GM12864 (cell line): ENCODE data around the gene NRP1.

Experiments
- DNase-seq: peaks from one replicate; pipeline ENCODE4 v3.0.0-alpha.2; 2011; ENCODE audit warnings: low read depth
- H3K4me3 ChIP-seq: 2 replicates; pipeline ENCODE4 v1.5.1; 2011; ENCODE audit warnings: mild to moderate bottlenecking, low read depth, low read length, control low read depth
- TF ChIP-seq, protein P1 (sequence below): IDR thresholded peaks from 2 replicates; pipeline ENCODE4 v1.5.1; 2011; ENCODE audit warnings: low read depth, mild to moderate bottlenecking, moderate library complexity, low read length, control low read depth, inconsistent platforms; ENCODE audit errors: missing control alignments

NRP1 gene

DNA sequence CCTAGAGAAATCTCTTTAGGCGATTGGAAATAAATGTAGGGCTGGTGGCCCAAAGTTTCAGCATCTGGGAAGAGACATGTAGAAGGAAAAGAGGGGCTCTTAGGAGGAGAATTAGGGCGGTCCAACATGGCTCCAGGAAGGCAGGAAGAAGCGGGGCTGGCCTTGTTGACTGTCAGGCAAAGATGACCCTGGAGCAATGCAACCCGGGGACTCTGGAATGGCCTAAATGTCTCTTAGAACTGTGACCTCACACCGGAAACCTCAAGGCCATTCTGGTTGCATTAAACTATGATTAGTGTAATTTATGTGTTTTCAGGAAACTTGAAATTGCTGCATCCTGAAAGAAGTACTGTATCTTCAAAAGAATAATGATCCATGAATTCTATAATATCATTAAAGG is 66.8 kb downstream of the NRP1 start:
- no peak for DNase-seq
- TF ChIP-seq, protein P1, sequence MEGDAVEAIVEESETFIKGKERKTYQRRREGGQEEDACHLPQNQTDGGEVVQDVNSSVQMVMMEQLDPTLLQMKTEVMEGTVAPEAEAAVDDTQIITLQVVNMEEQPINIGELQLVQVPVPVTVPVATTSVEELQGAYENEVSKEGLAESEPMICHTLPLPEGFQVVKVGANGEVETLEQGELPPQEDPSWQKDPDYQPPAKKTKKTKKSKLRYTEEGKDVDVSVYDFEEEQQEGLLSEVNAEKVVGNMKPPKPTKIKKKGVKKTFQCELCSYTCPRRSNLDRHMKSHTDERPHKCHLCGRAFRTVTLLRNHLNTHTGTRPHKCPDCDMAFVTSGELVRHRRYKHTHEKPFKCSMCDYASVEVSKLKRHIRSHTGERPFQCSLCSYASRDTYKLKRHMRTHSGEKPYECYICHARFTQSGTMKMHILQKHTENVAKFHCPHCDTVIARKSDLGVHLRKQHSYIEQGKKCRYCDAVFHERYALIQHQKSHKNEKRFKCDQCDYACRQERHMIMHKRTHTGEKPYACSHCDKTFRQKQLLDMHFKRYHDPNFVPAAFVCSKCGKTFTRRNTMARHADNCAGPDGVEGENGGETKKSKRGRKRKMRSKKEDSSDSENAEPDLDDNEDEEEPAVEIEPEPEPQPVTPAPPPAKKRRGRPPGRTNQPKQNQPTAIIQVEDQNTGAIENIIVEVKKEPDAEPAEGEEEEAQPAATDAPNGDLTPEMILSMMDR, result no peak
- H3K4me3 ChIP-seq, result no peak overlapping the region

DNA sequence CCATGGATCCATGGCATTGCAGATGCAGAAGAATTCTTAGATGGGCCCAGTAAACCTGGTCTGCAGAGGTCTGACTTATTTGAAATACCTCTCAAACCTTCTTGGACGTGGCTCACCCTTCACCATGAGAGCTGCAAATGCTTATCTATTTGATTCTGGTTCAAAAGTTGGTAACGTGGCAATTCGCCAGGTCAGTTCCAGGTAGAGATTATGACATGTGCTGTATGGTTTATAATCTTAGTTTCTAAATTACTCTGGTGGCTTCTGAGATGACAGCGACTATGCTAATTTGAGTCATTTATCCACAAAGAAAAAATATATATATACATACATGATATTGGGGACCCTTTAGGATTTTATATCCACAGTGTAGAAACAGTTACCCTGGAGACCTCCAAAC is 68.8 kb downstream of the NRP1 start:
- no peak for DNase-seq
- no peak overlapping the region for H3K4me3 ChIP-seq
- TF ChIP-seq, protein P1, result no peak

DNA sequence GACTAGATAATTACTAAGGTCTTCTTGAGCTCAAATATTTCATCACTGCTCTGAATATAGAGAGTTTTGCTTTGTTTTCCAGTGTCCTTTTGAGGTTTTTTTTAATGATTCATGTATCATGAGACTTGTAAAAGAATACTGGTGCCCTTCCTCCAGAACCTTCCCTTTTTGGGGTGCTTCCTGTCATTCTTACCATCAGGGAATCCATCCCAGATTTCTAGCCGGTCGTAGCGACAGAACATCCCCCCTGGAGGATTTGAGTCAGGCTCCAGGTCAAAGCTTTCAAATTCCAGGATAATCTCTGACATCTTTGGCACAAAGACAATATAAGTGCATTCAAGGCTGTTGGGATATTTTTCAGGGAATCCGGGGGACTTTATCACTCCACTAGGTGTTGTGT is 71.0 kb downstream of the NRP1 start:
- no peak overlapping the region for H3K4me3 ChIP-seq
- TF ChIP-seq, protein P1, result no peak
- DNase-seq, result no peak

DNA sequence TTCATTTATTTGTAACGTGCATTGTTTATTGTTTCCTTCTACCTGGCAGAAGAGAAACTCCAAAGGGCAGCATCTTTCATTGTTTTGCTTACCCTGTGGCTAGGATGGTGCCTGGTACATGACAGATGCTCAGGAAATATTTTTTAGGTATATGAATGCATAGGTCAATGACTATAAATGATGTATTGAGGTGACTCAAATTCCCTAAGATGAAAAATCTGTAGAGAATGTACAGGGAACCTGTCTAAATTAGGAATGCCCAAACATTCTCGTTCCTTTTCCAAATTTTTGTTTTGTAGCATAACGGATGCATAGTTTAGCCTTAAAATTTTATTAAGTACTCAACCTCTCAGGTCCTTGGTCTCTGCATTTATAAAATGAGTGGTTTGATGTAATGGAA is 71.6 kb downstream of the NRP1 start:
- TF ChIP-seq, protein P1, result no peak
- no peak for DNase-seq
- no peak overlapping the region for H3K4me3 ChIP-seq

DNA sequence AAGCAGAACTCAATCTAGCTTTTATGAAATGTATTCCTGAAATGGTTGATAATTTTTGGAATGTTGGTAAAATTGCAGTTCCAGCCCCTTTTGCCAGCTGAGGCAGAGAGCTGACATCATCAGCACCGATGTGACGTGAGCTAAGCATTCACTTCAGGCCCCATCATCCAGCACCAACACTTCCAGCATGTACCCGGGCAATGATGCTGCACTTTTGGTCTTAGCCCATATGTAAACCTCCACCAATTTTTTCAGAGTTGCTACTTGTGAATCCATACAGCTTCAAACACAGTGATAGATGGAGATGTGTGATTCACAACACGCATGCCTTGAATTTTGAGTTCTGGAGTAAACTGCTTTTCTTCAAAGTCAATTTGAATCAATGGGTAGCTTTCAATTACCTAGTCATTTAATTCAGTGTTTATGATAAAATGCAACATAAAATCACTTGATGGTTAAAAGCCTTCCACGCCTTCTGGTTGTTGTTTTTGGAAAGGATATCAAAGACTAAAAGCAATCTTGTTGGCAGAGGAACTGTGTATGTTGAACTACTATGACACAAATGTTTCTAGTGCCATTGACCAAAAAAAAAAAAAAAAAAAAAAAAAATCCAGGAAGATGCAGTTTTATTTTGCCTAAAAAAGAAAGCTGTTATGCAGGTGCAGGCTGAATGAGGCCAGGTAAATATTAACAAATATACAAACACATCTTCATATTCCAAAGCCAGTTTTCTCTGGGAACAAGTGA is 73.9 kb downstream of the NRP1 start:
- no peak for DNase-seq
- no peak overlapping the region for H3K4me3 ChIP-seq
- TF ChIP-seq, protein P1, result no peak

DNA sequence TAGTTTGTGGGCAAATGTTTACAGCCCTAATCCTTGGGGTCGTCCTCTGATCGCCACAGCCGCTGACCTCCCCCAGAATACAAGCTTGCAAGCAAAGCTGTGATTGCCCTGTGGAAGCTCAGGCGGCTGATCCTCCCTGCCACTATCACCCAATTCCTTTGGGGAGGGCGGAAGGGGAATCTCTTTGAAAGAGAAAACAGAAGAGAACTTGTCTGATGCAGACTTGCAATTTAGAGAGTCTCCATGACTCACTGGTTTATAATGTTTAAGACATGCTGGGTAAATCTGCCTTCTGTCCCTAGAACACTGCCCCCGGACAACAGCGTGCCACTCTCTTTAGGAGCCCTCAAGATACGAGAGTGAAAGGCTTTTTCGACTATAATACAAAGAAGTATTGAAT is 75.5 kb downstream of the NRP1 start:
- H3K4me3 ChIP-seq, result no peak overlapping the region

More for the DNA sequence above, 75.5 kb downstream of the NRP1 start:
- DNase-seq, result no peak
- TF ChIP-seq, protein P1, result no peak
